Ishikawa (cell line): Measurements from ENCODE around the gene ACP7.

ENCODE experiments used
- CEBPB ChIP-seq: IDR thresholded peaks from 2 replicates; pipeline ENCODE4 v1.6.1; 2012
- CREB1 ChIP-seq: IDR thresholded peaks from 2 replicates; pipeline ENCODE4 v1.6.1; 2012; ENCODE audit warnings: low read depth
- EGR1 ChIP-seq: IDR thresholded peaks from 2 replicates; pipeline ENCODE4 v1.6.1; 2012
- EP300 ChIP-seq: IDR thresholded peaks from 2 replicates; pipeline ENCODE4 v1.6.1; 2012; ENCODE audit warnings: borderline replicate concordance
- FOXM1 ChIP-seq: IDR thresholded peaks from 2 replicates; pipeline ENCODE4 v1.6.1; 2012; ENCODE audit warnings: low read depth, borderline replicate concordance
- MAX ChIP-seq: IDR thresholded peaks from 2 replicates; pipeline ENCODE4 v1.6.1; 2012
- RAD21 ChIP-seq: IDR thresholded peaks from 2 replicates; pipeline ENCODE4 v1.6.1; 2012; ENCODE audit warnings: low read depth
- REST ChIP-seq: IDR thresholded peaks from 2 replicates; pipeline ENCODE4 v1.6.1; 2012; ENCODE audit warnings: low read depth, mild to moderate bottlenecking
- TAF1 ChIP-seq: IDR thresholded peaks from 2 replicates; pipeline ENCODE4 v1.6.1; 2012; ENCODE audit warnings: low read depth, mild to moderate bottlenecking
- TCF12 ChIP-seq: IDR thresholded peaks from 2 replicates; pipeline ENCODE4 v1.6.1; 2012; ENCODE audit warnings: low read depth
- TEAD4 ChIP-seq: IDR thresholded peaks from 2 replicates; pipeline ENCODE4 v1.6.1; 2012
- USF1 ChIP-seq: IDR thresholded peaks from 2 replicates; pipeline ENCODE4 v1.6.1; 2012
- YY1 ChIP-seq: IDR thresholded peaks from 2 replicates; pipeline ENCODE4 v1.6.1; 2012; ENCODE audit warnings: low read depth
- ZBTB7A ChIP-seq: IDR thresholded peaks from 2 replicates; pipeline ENCODE4 v1.6.1; 2012; ENCODE audit warnings: low read depth

ACP7 gene

GRCh38 chr19:39084732-39085080 lies 538 bp downstream of the ACP7 start:
- TF ChIP-seq TCF12 (no peak), EP300 (no peak), REST (no peak), TAF1 (no peak), EGR1 (no peak), TEAD4 (no peak), RAD21 (no peak), ZBTB7A (no peak), USF1 (no peak), CREB1 (no peak)

GRCh38 chr19:39085392-39085791 lies 1.2 kb downstream of the ACP7 start:
- no peak for TF ChIP-seq REST
- no peak for TF ChIP-seq TAF1
- no peak for TF ChIP-seq CREB1
- no peak for TF ChIP-seq ZBTB7A
- no peak for TF ChIP-seq USF1
- no peak for TF ChIP-seq TCF12
- TF ChIP-seq MAX: no peak
- TF ChIP-seq YY1: no peak
- no peak for TF ChIP-seq RAD21

- no peak for TF ChIP-seq TEAD4
- TF ChIP-seq TCF12: no peak
- TF ChIP-seq ZBTB7A: no peak
- no peak for TF ChIP-seq CEBPB
- TF ChIP-seq EP300: no peak
- TF ChIP-seq REST: no peak
Measured at GRCh38 chr19:39086386-39086785, 2.2 kb downstream of the ACP7 start.

GRCh38 chr19:39087907-39088686 lies 3.9 kb downstream of the ACP7 start:
- TF ChIP-seq EP300 (no peak), EGR1 (no peak), RAD21 (no peak), FOXM1 (no peak), CEBPB (no peak), REST (no peak), USF1 (no peak), CREB1 (no peak)
